Transverse colon (tissue), 4 donors: ENCODE measurements around the gene MYOM1. TPM values are rescaled to one million over a fixed set of nuclear protein-coding genes. Genes with fewer than 3 reads are reported as not detected.
A peak's percentile ranks its signal among the peaks of the same experiment; 100 is the strongest.

Experiments
- DNase-seq: peaks from one replicate; pipeline ENCODE4 v3.0.0-alpha.2; 2019
- H3K27ac ChIP-seq, 4 donors: fragments of 200-600 bp; sonication (generic); 2 replicates each; pipeline ENCODE4 v1.5.1; 2016 to 2018; ENCODE audit warnings: inconsistent platforms in 4 of 4
- H3K27me3 ChIP-seq: fragments of 200-600 bp; sonication (generic); 2 replicates; pipeline ENCODE4 v1.5.1; 2017; ENCODE audit warnings: inconsistent platforms
- H3K36me3 ChIP-seq, 4 donors: fragments of 200-600 bp; sonication (generic); 2 replicates each; pipeline ENCODE4 v1.5.1; 2017 to 2019; ENCODE audit warnings: inconsistent platforms in 4 of 4
- H3K4me1 ChIP-seq, 4 donors: fragments of 200-600 bp; sonication (generic); 2 replicates each; pipeline ENCODE4 v1.5.1; 2017 to 2020; ENCODE audit warnings: inconsistent platforms in 4 of 4
- H3K4me3 ChIP-seq, 4 donors: fragments of 200-600 bp; sonication (generic); 1 replicate in 1 of 4; 2 replicates in 3 of 4; pipeline versions ENCODE4 v1.5.1 to v1.6.1; 2017 to 2019; ENCODE audit warnings: inconsistent platforms in 4 of 4
- H3K9me3 ChIP-seq, 2 donors: fragments of 200-600 bp; sonication (generic); 2 replicates each; pipeline ENCODE4 v1.5.1; 2017 to 2019; ENCODE audit warnings: inconsistent platforms in 2 of 2
- CTCF ChIP-seq, 5 experiments: fragments of 200-600 bp in 3 of 5; fragments of 450-650 bp in 2 of 5; sonication (generic) in 3 of 5; IDR thresholded peaks; 1 replicate in 2 of 5; 2 replicates in 3 of 5; pipeline ENCODE4 v1.5.1; 2016 to 2017; ENCODE audit warnings: antibody characterized with exemption in 5 of 5, inconsistent platforms in 3 of 5, mild to moderate bottlenecking in 2 of 5, moderate library complexity in 1 of 5
- EP300 ChIP-seq: sonication (generic); formaldehyde crosslinking; IDR thresholded peaks from one replicate; pipeline ENCODE4 v1.6.1; 2017; ENCODE audit warnings: antibody characterized with exemption, low read depth
- POLR2A ChIP-seq: fragments of 450-650 bp; IDR thresholded peaks from one replicate; pipeline ENCODE4 v1.6.1; 2016; ENCODE audit warnings: antibody characterized with exemption, mild to moderate bottlenecking, moderate library complexity
- POLR2AphosphoS5 ChIP-seq, 3 donors: sonication (generic); formaldehyde crosslinking; IDR thresholded peaks; one replicate each; pipeline ENCODE4 v1.6.1; 2016; ENCODE audit warnings: antibody characterized with exemption in 3 of 3
- WGBS, 2 donors: methylation state at CpG; one replicate each; pipeline ENCODE4 v1.1.5; 2018; ENCODE audit warnings: low coverage in 1 of 2; 5-methylcytosine and 5-hydroxymethylcytosine counted together
- in situ Hi-C, 4 donors: fragments of 200-750 bp; cut with MboI; loops; one replicate each; pipeline versions ENCODE4 v1.15.0 to v1.15.1; 2017; ENCODE audit warnings: low sequenced_read_pairs in 3 of 4, low pct_ligation_motif_present in 1 of 4, low pct_unique_long_range_greater_than_20kb in 1 of 4
- intact Hi-C: fragments of 100-400 bp; cut with DNase I; formaldehyde crosslinking; loops from one replicate; pipeline ENCODE4 v1.15.1; 2023; ENCODE audit warnings: low total_unique reads
- total RNA-seq, 4 donors: library from RNA; depleted of rRNA; stranded (reverse); fragments of >200 nt; gene quantifications; one replicate each; pipeline ENCODE4 v1.1.0, GENCODE V29; 2016

Gene MYOM1
- total RNA-seq, 4 donors from 2014 or later, result 6.0 to 30.4 (median 7.7) TPM

- intact Hi-C loops, result no loop called here
Observed at GRCh38 chr18:3251963-3252277, 32.2 kb upstream of the MYOM1 start.

GRCh38 chr18:3251249-3251962 is 31.6 kb upstream of the MYOM1 start:
- H3K27ac ChIP-seq, result peak overlapping the region; percentile 17 to 100 (median 72)
- in situ Hi-C loops, result no loop called here
- TF ChIP-seq EP300 (no peak), CTCF (IDR thresholded peaks at IDR 0.05) (no peak), POLR2A (no peak), POLR2AphosphoS5 (IDR thresholded peaks at IDR 0.05) (no peak)
- no peak overlapping the region for H3K4me3 ChIP-seq
- H3K4me1 ChIP-seq, result peaks cover 13 to 68% (median 28%) of the 10 kb centered on the region in 4 donors
- 63 to 75% methylated on average over 8 of the region's 8 CpGs for WGBS, 2 donors
- no peak for DNase-seq
- intact Hi-C loops, result no loop called here
- peaks cover 0 to 43% (median 17%) of the 10 kb centered on the region in 4 donors for H3K36me3 ChIP-seq
- no peaks in the 10 kb centered on the region for H3K27me3 ChIP-seq
- no peaks in the 10 kb centered on the region for H3K9me3 ChIP-seq

More at GRCh38 chr18:3251963-3252277, 32.2 kb upstream of the MYOM1 start:
- Histone ChIP-seq H3K27ac (peak overlapping the region; percentile 17 to 100 (median 72)), H3K36me3 (peaks cover 0 to 48% (median 20%) of the 10 kb centered on the region in 4 donors), H3K9me3 (no peaks in the 10 kb centered on the region), H3K4me1 (peaks cover 15 to 68% (median 32%) of the 10 kb centered on the region in 4 donors), H3K27me3 (no peaks in the 10 kb centered on the region), H3K4me3 (no peak overlapping the region)
- TF ChIP-seq POLR2AphosphoS5 (IDR thresholded peaks at IDR 0.05), result no peak
- no peak for TF ChIP-seq CTCF (IDR thresholded peaks at IDR 0.05)
- no peak for TF ChIP-seq EP300
- TF ChIP-seq POLR2A, result no peak
- DNase-seq, result no peak
- in situ Hi-C loops, result no loop called here
- WGBS, 2 donors, result 63 to 72% methylated on average over 3 of the region's 3 CpGs

GRCh38 chr18:3250237-3251107 is 30.7 kb upstream of the MYOM1 start:
- WGBS, 2 donors, result 30 to 36% methylated on average over 5 to 6 of the region's 6 CpGs
- no peaks in the 10 kb centered on the region for H3K27me3 ChIP-seq
- no peaks in the 10 kb centered on the region for H3K9me3 ChIP-seq
- peak overlapping the region in 1 of 4 donors; percentile 81 for H3K4me3 ChIP-seq
- no peak for DNase-seq
- peak in 1 of 3 donors; percentile 14 for TF ChIP-seq POLR2AphosphoS5 (IDR thresholded peaks at IDR 0.05)
- no peak for TF ChIP-seq CTCF (IDR thresholded peaks at IDR 0.05)
- H3K27ac ChIP-seq, result peak overlapping the region; percentile 98 to 100 (median 99)
- in situ Hi-C loops, result no loop called here
- intact Hi-C loops, result no loop called here
- peaks cover 13 to 69% (median 29%) of the 10 kb centered on the region in 4 donors for H3K4me1 ChIP-seq
- peaks cover 0 to 35% (median 13%) of the 10 kb centered on the region in 4 donors for H3K36me3 ChIP-seq
